CD14-positive monocyte (primary cell): ENCODE results near the gene BCKDHB. TPM values are rescaled to one million over a fixed set of nuclear protein-coding genes. Genes with fewer than 3 reads are reported as not detected.

Experiments
- DNase-seq, 3 donors: peaks; one replicate each; pipeline ENCODE4 v3.0.0-alpha.2; 2011 to 2022
- H2AFZ ChIP-seq: 2 replicates; pipeline ENCODE4 v1.6.0; 2012; ENCODE audit warnings: mild to moderate bottlenecking, low read depth, low read length, inconsistent platforms; ENCODE audit not compliant: insufficient read depth, poor library complexity, severe bottlenecking
- H3K27ac ChIP-seq, 2 donors: 1 replicate in 1 of 2; 2 replicates in 1 of 2; pipeline ENCODE4 v1.5.1; 2012 to 2013; ENCODE audit warnings: low read length in 2 of 2, control low read depth in 1 of 2, inconsistent platforms in 1 of 2, low read depth in 1 of 2, mild to moderate bottlenecking in 1 of 2
- H3K27me3 ChIP-seq, 2 donors: one replicate each; pipeline versions ENCODE4 v1.6.0 to v1.6.1; 2011 to 2013; ENCODE audit warnings: low read length in 2 of 2; ENCODE audit not compliant: control insufficient read depth in 2 of 2, insufficient read depth in 2 of 2
- H3K36me3 ChIP-seq, 2 donors: replicated peaks in 1 of 2; 1 replicate in 1 of 2; 2 replicates in 1 of 2; pipeline versions ENCODE4 v1.5.1 to v1.6.1; 2012 to 2013; ENCODE audit warnings: low read length in 2 of 2, control low read depth in 1 of 2, inconsistent platforms in 1 of 2, mild to moderate bottlenecking in 1 of 2; ENCODE audit not compliant: insufficient read depth in 2 of 2, control insufficient read depth in 1 of 2
- H3K4me1 ChIP-seq, 2 donors: 1 replicate in 1 of 2; 2 replicates in 1 of 2; pipeline versions ENCODE4 v1.5.1 to v1.6.1; 2012 to 2013; ENCODE audit warnings: low read length in 2 of 2, control low read depth in 1 of 2, inconsistent platforms in 1 of 2, mild to moderate bottlenecking in 1 of 2, moderate library complexity in 1 of 2; ENCODE audit not compliant: insufficient read depth in 2 of 2, control insufficient read depth in 1 of 2
- H3K4me2 ChIP-seq: replicated peaks from 2 replicates; pipeline ENCODE3; 2012; ENCODE audit warnings: low read length, moderate library complexity, mild to moderate bottlenecking; ENCODE audit not compliant: poor library complexity, severe bottlenecking; ENCODE audit errors: extremely low read depth
- H3K4me3 ChIP-seq, 3 experiments: fragments of 200-600 bp in 1 of 3; sonication (generic) in 1 of 3; replicated peaks in 1 of 3; 1 replicate in 2 of 3; 2 replicates in 1 of 3; pipeline ENCODE4 v1.5.1; 2011 to 2013; ENCODE audit warnings: low read length in 3 of 3, mild to moderate bottlenecking in 3 of 3, control low read depth in 2 of 3, low read depth in 2 of 3, inconsistent platforms in 1 of 3, moderate library complexity in 1 of 3
- H3K79me2 ChIP-seq: 2 replicates; pipeline ENCODE4 v1.6.0; 2012; ENCODE audit warnings: mild to moderate bottlenecking, control low read depth, inconsistent platforms, low read length, moderate library complexity; ENCODE audit not compliant: insufficient read depth
- H3K9ac ChIP-seq: 2 replicates; pipeline ENCODE4 v1.6.0; 2017; ENCODE audit warnings: low read length, mild to moderate bottlenecking; ENCODE audit not compliant: insufficient read depth, poor library complexity, severe bottlenecking
- H3K9me3 ChIP-seq, 2 donors: replicated peaks in 1 of 2; 1 replicate in 1 of 2; 2 replicates in 1 of 2; pipeline versions ENCODE4 v1.5.1 to v1.6.1; 2012 to 2013; ENCODE audit warnings: low read length in 2 of 2, control low read depth in 1 of 2; ENCODE audit not compliant: control insufficient read depth in 1 of 2, insufficient read depth in 1 of 2
- H4K20me1 ChIP-seq: 2 replicates; pipeline ENCODE4 v1.6.0; 2012; ENCODE audit warnings: mild to moderate bottlenecking, low read length, control low read depth, moderate library complexity; ENCODE audit not compliant: insufficient read depth
- H3K27ac Mint-ChIP-seq, 7 donors: one replicate each; pipeline ENCODE4 v1.8.0; 2020; ENCODE audit warnings: mild to moderate bottlenecking in 7 of 7, mixed read lengths in 7 of 7, moderate library complexity in 6 of 7, inconsistent platforms in 2 of 7
- H3K27me3 Mint-ChIP-seq, 3 donors: one replicate each; pipeline ENCODE4 v1.8.0; 2021 to 2022; ENCODE audit warnings: low read depth in 3 of 3, mild to moderate bottlenecking in 3 of 3, mixed read lengths in 3 of 3, moderate library complexity in 3 of 3, inconsistent platforms in 1 of 3
- H3K36me3 Mint-ChIP-seq, 2 donors: one replicate each; pipeline ENCODE4 v1.8.0; 2020; ENCODE audit warnings: mixed read lengths in 2 of 2, inconsistent platforms in 1 of 2, mild to moderate bottlenecking in 1 of 2
- H3K4me1 Mint-ChIP-seq: one replicate; pipeline ENCODE4 v1.8.0; 2020; ENCODE audit warnings: mild to moderate bottlenecking, mixed read lengths
- H3K4me3 Mint-ChIP-seq, 2 donors: one replicate each; pipeline ENCODE4 v1.8.0; 2020; ENCODE audit warnings: mild to moderate bottlenecking in 2 of 2, mixed read lengths in 2 of 2, moderate library complexity in 1 of 2
- H3K9me3 Mint-ChIP-seq, 7 donors: one replicate each; pipeline ENCODE4 v1.8.0; 2020 to 2022; ENCODE audit warnings: mixed read lengths in 7 of 7, mild to moderate bottlenecking in 6 of 7, moderate library complexity in 6 of 7, inconsistent platforms in 2 of 7
- WGBS: methylation state at CpG from one replicate; pipeline ENCODE4 v1.1.5; 2013; ENCODE audit warnings: missing lambda C conversion rate; ENCODE audit not compliant: insufficient coverage; 5-methylcytosine and 5-hydroxymethylcytosine counted together
- intact Hi-C, 2 donors: fragments of 100-400 bp; cut with micrococcal nuclease; formaldehyde crosslinking; loops; one replicate each; pipeline versions ENCODE4 v1.15.0 to v1.15.1; 2023
- polyA plus RNA-seq, 3 donors: library from polyadenylated mRNA; depleted of rRNA in 1 of 3; unstranded in 2 of 3; stranded (reverse) in 1 of 3; fragments of 300-500 nt in 2 of 3; fragments of >200 nt in 1 of 3; fragmentation: Illumina TruSeq in 2 of 3; gene quantifications; 1 replicate in 2 of 3; 2 replicates in 1 of 3; pipeline ENCODE4 v1.2.3, GENCODE V29; 2012 to 2021
- TF ChIP-seq, protein P1 (sequence below): fragments of 200-600 bp; IDR thresholded peaks from one replicate; pipeline ENCODE4 v1.8.0; 2022; ENCODE audit warnings: antibody characterized with exemption, mild to moderate bottlenecking

The BCKDHB gene
- polyA plus RNA-seq, 3 donors = 1.8 to 4.6 (median 4.0) TPM

DNA sequence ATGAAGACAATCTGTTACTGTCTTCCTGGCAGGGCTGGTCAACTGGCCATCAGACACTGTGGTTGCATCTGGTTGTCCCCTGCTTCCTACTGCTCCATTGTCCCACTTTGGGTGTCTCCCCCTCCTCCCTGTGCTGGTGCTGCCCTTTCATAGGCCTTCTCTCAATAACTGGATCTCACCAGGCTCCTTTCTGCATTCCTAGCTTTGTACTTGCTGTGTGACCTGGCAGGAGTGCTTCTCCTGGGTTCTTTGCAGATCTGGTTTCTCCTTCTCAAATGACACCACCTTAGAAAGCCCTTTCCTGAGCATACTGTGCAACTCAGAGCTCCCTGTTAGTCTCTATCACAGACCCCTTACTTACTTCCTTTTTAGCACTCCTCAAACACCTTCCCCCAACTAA lies 223.0 kb downstream of the BCKDHB start:
- no peak for DNase-seq
- H3K9me3 Mint-ChIP-seq = no peaks in the 10 kb centered on the region
- H3K27me3 Mint-ChIP-seq = no peaks in the 10 kb centered on the region
- Histone ChIP-seq H3K9ac (no peak overlapping the region), H3K9me3 (no peaks in the 10 kb centered on the region), H3K4me2 (no peak overlapping the region), H4K20me1 (no peaks in the 10 kb centered on the region), H3K4me1 (no peaks in the 10 kb centered on the region), H2AFZ (no peak overlapping the region), H3K27ac (no peak overlapping the region), H3K4me3 (no peak overlapping the region), H3K79me2 (no peaks in the 10 kb centered on the region), H3K36me3 (no peaks in the 10 kb centered on the region), H3K27me3 (no peaks in the 10 kb centered on the region)
- no peaks in the 10 kb centered on the region for H3K36me3 Mint-ChIP-seq
- no peaks in the 10 kb centered on the region for H3K4me1 Mint-ChIP-seq
- H3K27ac Mint-ChIP-seq = no peak overlapping the region
- no peak overlapping the region for H3K4me3 Mint-ChIP-seq
- intact Hi-C loops = no loop called here
- TF ChIP-seq, protein P1, sequence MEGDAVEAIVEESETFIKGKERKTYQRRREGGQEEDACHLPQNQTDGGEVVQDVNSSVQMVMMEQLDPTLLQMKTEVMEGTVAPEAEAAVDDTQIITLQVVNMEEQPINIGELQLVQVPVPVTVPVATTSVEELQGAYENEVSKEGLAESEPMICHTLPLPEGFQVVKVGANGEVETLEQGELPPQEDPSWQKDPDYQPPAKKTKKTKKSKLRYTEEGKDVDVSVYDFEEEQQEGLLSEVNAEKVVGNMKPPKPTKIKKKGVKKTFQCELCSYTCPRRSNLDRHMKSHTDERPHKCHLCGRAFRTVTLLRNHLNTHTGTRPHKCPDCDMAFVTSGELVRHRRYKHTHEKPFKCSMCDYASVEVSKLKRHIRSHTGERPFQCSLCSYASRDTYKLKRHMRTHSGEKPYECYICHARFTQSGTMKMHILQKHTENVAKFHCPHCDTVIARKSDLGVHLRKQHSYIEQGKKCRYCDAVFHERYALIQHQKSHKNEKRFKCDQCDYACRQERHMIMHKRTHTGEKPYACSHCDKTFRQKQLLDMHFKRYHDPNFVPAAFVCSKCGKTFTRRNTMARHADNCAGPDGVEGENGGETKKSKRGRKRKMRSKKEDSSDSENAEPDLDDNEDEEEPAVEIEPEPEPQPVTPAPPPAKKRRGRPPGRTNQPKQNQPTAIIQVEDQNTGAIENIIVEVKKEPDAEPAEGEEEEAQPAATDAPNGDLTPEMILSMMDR = no peak

DNA sequence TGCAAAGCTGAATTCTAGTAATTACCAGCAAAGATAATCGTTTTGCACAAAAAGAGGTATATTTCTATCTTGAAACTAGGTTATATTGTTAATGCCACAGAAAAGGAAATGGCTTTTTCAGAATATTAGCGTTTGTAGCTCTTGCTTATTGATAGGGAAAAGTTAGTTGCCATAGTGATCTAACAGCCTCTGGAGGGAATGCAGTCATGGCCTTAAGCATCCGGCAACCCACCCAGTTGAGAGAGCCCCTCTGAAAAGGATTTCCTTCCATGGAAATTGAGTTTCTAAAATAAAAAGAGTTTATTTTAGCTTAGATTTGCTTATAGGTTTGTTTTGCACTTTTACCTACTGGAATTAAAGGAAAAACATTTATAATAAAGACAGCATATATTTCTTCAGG lies 224.5 kb downstream of the BCKDHB start:
- DNase-seq = no peak
- H3K9ac ChIP-seq = no peak overlapping the region
- TF ChIP-seq, protein P1 = no peak
- no peaks in the 10 kb centered on the region for H3K4me1 Mint-ChIP-seq
- WGBS = 67% methylated on average over 1 of the region's 3 CpGs
- H3K4me3 Mint-ChIP-seq = no peak overlapping the region
- H4K20me1 ChIP-seq = no peaks in the 10 kb centered on the region
- no peaks in the 10 kb centered on the region for H3K4me1 ChIP-seq
- H3K9me3 Mint-ChIP-seq = no peaks in the 10 kb centered on the region
- intact Hi-C loops = loop anchor here in 1 of 2 donors (10.0 kb wide), 1 partner anchor 1424 kb away; the partner anchor contains the start of gene TENT5A
- no peaks in the 10 kb centered on the region for H3K79me2 ChIP-seq
- no peak overlapping the region for H2AFZ ChIP-seq
- H3K36me3 ChIP-seq = no peaks in the 10 kb centered on the region
- H3K4me3 ChIP-seq = no peak overlapping the region
- H3K4me2 ChIP-seq = no peak overlapping the region
- H3K27ac Mint-ChIP-seq = no peak overlapping the region
- H3K36me3 Mint-ChIP-seq = no peaks in the 10 kb centered on the region
- H3K27ac ChIP-seq = no peak overlapping the region
- no peaks in the 10 kb centered on the region for H3K9me3 ChIP-seq
- H3K27me3 Mint-ChIP-seq = no peaks in the 10 kb centered on the region
- no peaks in the 10 kb centered on the region for H3K27me3 ChIP-seq
